ENCODE measurements around the gene LASP1NB.
"Not testable (repeated sequence)": the region's sequence is repeated elsewhere in the genome, so short reads cannot be mapped to it uniquely, and the experiment has no call there.

Gene LASP1NB

GRCh38 chr17:38943607-38944006 lies 18.2 kb downstream of the LASP1NB start:
- no peaks in the 10 kb centered on the region for H3K4me1 Mint-ChIP-seq (ENCODE audit: low read depth)
- peak; percentile 51 for DNase-seq
- H3K27ac Mint-ChIP-seq = peak overlapping the region; percentile 18
- no peaks in the 10 kb centered on the region for H3K36me3 Mint-ChIP-seq
- no peaks in the 10 kb centered on the region for H3K9me3 Mint-ChIP-seq
- ChIA-PET POLR2A (no interaction called here), CTCF (interaction anchor here (0.7 kb wide), 1 partner anchor 19 kb away, joined by 3 read pairs; no protein-coding TSS in a partner anchor)
- no peak overlapping the region for H3K4me3 Mint-ChIP-seq
- H3K27me3 Mint-ChIP-seq = no peaks in the 10 kb centered on the region
- intact Hi-C loops (cut with micrococcal nuclease) = loop anchor here (10.0 kb wide), 1 partner anchor 49 kb away; no protein-coding TSS in a partner anchor

- no peaks in the 10 kb centered on the region for H3K9me3 Mint-ChIP-seq
- H3K27me3 Mint-ChIP-seq = no peaks in the 10 kb centered on the region
- no peaks in the 10 kb centered on the region for H3K4me1 Mint-ChIP-seq (ENCODE audit: low read depth)
- no peak for DNase-seq
- ChIA-PET CTCF (interaction anchor here (1.0 to 1.1 kb wide), 3 partner anchors 23 to 206 kb away, joined by 4 to 5 read pairs (median 5); no protein-coding TSS in a partner anchor), POLR2A (no interaction called here)
- H3K27ac Mint-ChIP-seq = no peak overlapping the region
- no peaks in the 10 kb centered on the region for H3K36me3 Mint-ChIP-seq
- intact Hi-C loops (cut with micrococcal nuclease) = loop anchor here (10.0 kb wide), 1 partner anchor 52 kb away; no protein-coding TSS in a partner anchor
- H3K4me3 Mint-ChIP-seq = no peak overlapping the region
These were observed 21.8 kb downstream of the LASP1NB start for GRCh38 chr17:38947189-38947588.

GRCh38 chr17:38953800-38954199 lies 28.4 kb downstream of the LASP1NB start:
- CTCF ChIA-PET, H3K9me3 Mint-ChIP-seq: not testable (repeated sequence)

GRCh38 chr17:38958326-38958725 lies 32.9 kb downstream of the LASP1NB start:
- peaks cover 14% of the 10 kb centered on the region for H3K4me1 Mint-ChIP-seq (ENCODE audit: low read depth)
- POLR2A ChIA-PET = no interaction called here
- CTCF ChIA-PET = interaction anchor here (0.8 kb wide), 1 partner anchor 195 kb away, joined by 3 read pairs; no protein-coding TSS in a partner anchor
- intact Hi-C loops (cut with micrococcal nuclease) = no loop called here
- no peak for DNase-seq
- no peaks in the 10 kb centered on the region for H3K27me3 Mint-ChIP-seq
- H3K36me3 Mint-ChIP-seq = no peaks in the 10 kb centered on the region
- H3K9me3 Mint-ChIP-seq = no peaks in the 10 kb centered on the region
- no peak overlapping the region for H3K27ac Mint-ChIP-seq
- H3K4me3 Mint-ChIP-seq = no peak overlapping the region

More at GRCh38 chr17:38953800-38954199, 28.4 kb downstream of the LASP1NB start:
- H3K4me1 Mint-ChIP-seq (ENCODE audit: low read depth); H3K4me3 Mint-ChIP-seq; H3K27ac Mint-ChIP-seq; H3K27me3 Mint-ChIP-seq; intact Hi-C loops (cut with micrococcal nuclease); POLR2A ChIA-PET; H3K36me3 Mint-ChIP-seq; DNase-seq: not testable (repeated sequence)

- no peak for DNase-seq
- Mint-ChIP-seq H3K4me3 (no peak overlapping the region), H3K36me3 (no peaks in the 10 kb centered on the region), H3K9me3 (no peaks in the 10 kb centered on the region), H3K27me3 (no peaks in the 10 kb centered on the region), H3K4me1 (ENCODE audit: low read depth) (peaks cover 14% of the 10 kb centered on the region), H3K27ac (no peak overlapping the region)
- intact Hi-C loops (cut with micrococcal nuclease) = no loop called here
- POLR2A ChIA-PET = interaction anchor here (0.6 kb wide), 1 partner anchor 428 kb away, joined by 4 read pairs; no protein-coding TSS in a partner anchor
- CTCF ChIA-PET = interaction anchor here (0.8 kb wide), 1 partner anchor 195 kb away, joined by 3 read pairs; no protein-coding TSS in a partner anchor
These were observed 33.3 kb downstream of the LASP1NB start for GRCh38 chr17:38958756-38959155.

- no peak overlapping the region for H3K4me3 Mint-ChIP-seq
- H3K27ac Mint-ChIP-seq = no peak overlapping the region
- H3K4me1 Mint-ChIP-seq (ENCODE audit: low read depth) = peaks cover 14% of the 10 kb centered on the region
- DNase-seq = no peak
- ChIA-PET CTCF (interaction anchor here (0.7 to 1.7 kb wide), 2 partner anchors 23 to 215 kb away, joined by 3 to 6 read pairs; no protein-coding TSS in a partner anchor), POLR2A (no interaction called here)
- no peaks in the 10 kb centered on the region for H3K36me3 Mint-ChIP-seq
- H3K9me3 Mint-ChIP-seq = no peaks in the 10 kb centered on the region
- intact Hi-C loops (cut with micrococcal nuclease) = no loop called here
- no peaks in the 10 kb centered on the region for H3K27me3 Mint-ChIP-seq
These were observed 34.1 kb downstream of the LASP1NB start for GRCh38 chr17:38959508-38959907.

GRCh38 chr17:38960402-38960801 lies 35.0 kb downstream of the LASP1NB start:
- no peaks in the 10 kb centered on the region for H3K36me3 Mint-ChIP-seq
- H3K4me3 Mint-ChIP-seq = peak overlapping the region; percentile 8
- no peaks in the 10 kb centered on the region for H3K27me3 Mint-ChIP-seq
- peaks cover 14% of the 10 kb centered on the region for H3K4me1 Mint-ChIP-seq (ENCODE audit: low read depth)
- no peaks in the 10 kb centered on the region for H3K9me3 Mint-ChIP-seq
- H3K27ac Mint-ChIP-seq = peak overlapping the region; percentile 38
- DNase-seq = peak; percentile 19
- ChIA-PET POLR2A (no interaction called here), CTCF (interaction anchor here (0.6 to 1.7 kb wide), 4 partner anchors 22 to 1579 kb away, joined by 3 to 6 read pairs (median 3); no protein-coding TSS in a partner anchor)
- intact Hi-C loops (cut with micrococcal nuclease) = no loop called here

- intact Hi-C loops (cut with micrococcal nuclease) = no loop called here
- no peak for DNase-seq
- POLR2A ChIA-PET = no interaction called here
- CTCF ChIA-PET = no interaction called here
- no peaks in the 10 kb centered on the region for H3K27me3 Mint-ChIP-seq
- H3K4me3 Mint-ChIP-seq = no peak overlapping the region
- H3K4me1 Mint-ChIP-seq (ENCODE audit: low read depth) = peaks cover 14% of the 10 kb centered on the region
- H3K36me3 Mint-ChIP-seq = no peaks in the 10 kb centered on the region
- no peaks in the 10 kb centered on the region for H3K9me3 Mint-ChIP-seq
- H3K27ac Mint-ChIP-seq = no peak overlapping the region
These were observed 36.0 kb downstream of the LASP1NB start for GRCh38 chr17:38961413-38961812.

- peak within 1 kb of the TSS; percentile 73 for H3K4me3 Mint-ChIP-seq
These were observed 41.9 kb downstream of the LASP1NB start, which contains the start of gene FBXO47 for GRCh38 chr17:38967290-38967738. Gene FBXO47, minus strand, starts transcription at chr17:38967403. Its CDS starts 4,378 bp downstream, at chr17:38963025.

GRCh38 chr17:38969281-38969680 lies 43.9 kb downstream of the LASP1NB start:
- Mint-ChIP-seq H3K36me3 (no peaks in the 10 kb centered on the region), H3K9me3 (no peaks in the 10 kb centered on the region), H3K4me1 (ENCODE audit: low read depth) (peaks cover 13% of the 10 kb centered on the region), H3K27ac (no peak overlapping the region), H3K27me3 (no peaks in the 10 kb centered on the region), H3K4me3 (no peak overlapping the region)
- intact Hi-C loops (cut with micrococcal nuclease) = loop anchor here (5.0 kb wide), 2 partner anchors 97 to 183 kb away; partner anchors contain the start of genes LASP1 and PLXDC1
- POLR2A ChIA-PET = no interaction called here
- CTCF ChIA-PET = interaction anchor here (3.1 kb wide), 1 partner anchor 14 kb away, joined by 17 read pairs; no protein-coding TSS in a partner anchor
- DNase-seq = no peak

More at GRCh38 chr17:38967290-38967738, 41.9 kb downstream of the LASP1NB start, which contains the start of gene FBXO47:
- CTCF ChIA-PET = interaction anchor here (1.4 to 3.1 kb wide), 3 partner anchors 16 to 197 kb away, joined by 4 to 17 read pairs (median 5); no protein-coding TSS in a partner anchor
- Mint-ChIP-seq H3K36me3 (no peaks in the 10 kb centered on the region), H3K9me3 (no peaks in the 10 kb centered on the region), H3K27me3 (no peaks in the 10 kb centered on the region), H3K27ac (peak within 1 kb of the TSS; percentile 77), H3K4me1 (ENCODE audit: low read depth) (peaks cover 13% of the 10 kb centered on the region)
- POLR2A ChIA-PET = interaction anchor here (1.1 kb wide), 1 partner anchor 113 kb away, joined by 3 read pairs; no protein-coding TSS in a partner anchor
- intact Hi-C loops (cut with micrococcal nuclease) = loop anchor here (5.0 kb wide), 2 partner anchors 95 to 185 kb away; partner anchors contain the start of genes LASP1 and PLXDC1
- peak; percentile 91 for DNase-seq

- no peak overlapping the region for H3K4me3 Mint-ChIP-seq
- POLR2A ChIA-PET = no interaction called here
These were observed 44.7 kb downstream of the LASP1NB start for GRCh38 chr17:38970128-38970527.

GRCh38 chr17:38970804-38971203 lies 45.4 kb downstream of the LASP1NB start:
- ChIA-PET CTCF (interaction anchor here (2.7 kb wide), 1 partner anchor 12 kb away, joined by 12 read pairs; no protein-coding TSS in a partner anchor), POLR2A (no interaction called here)
- Mint-ChIP-seq H3K4me3 (no peak overlapping the region), H3K9me3 (no peaks in the 10 kb centered on the region), H3K27ac (no peak overlapping the region), H3K4me1 (ENCODE audit: low read depth) (peaks cover 15% of the 10 kb centered on the region), H3K27me3 (no peaks in the 10 kb centered on the region), H3K36me3 (no peaks in the 10 kb centered on the region)
- intact Hi-C loops (cut with micrococcal nuclease) = no loop called here
- no peak for DNase-seq

More at GRCh38 chr17:38970128-38970527, 44.7 kb downstream of the LASP1NB start:
- H3K9me3 Mint-ChIP-seq = no peaks in the 10 kb centered on the region
- no peaks in the 10 kb centered on the region for H3K36me3 Mint-ChIP-seq
- no peaks in the 10 kb centered on the region for H3K27me3 Mint-ChIP-seq
- CTCF ChIA-PET = interaction anchor here (2.7 kb wide), 1 partner anchor 13 kb away, joined by 12 read pairs; no protein-coding TSS in a partner anchor
- no peak overlapping the region for H3K27ac Mint-ChIP-seq
- DNase-seq = no peak
- intact Hi-C loops (cut with micrococcal nuclease) = no loop called here
- peaks cover 13% of the 10 kb centered on the region for H3K4me1 Mint-ChIP-seq (ENCODE audit: low read depth)
